SK-N-SH (cell line): ENCODE results near the gene INTU. TPM values are rescaled to one million over a fixed set of nuclear protein-coding genes. Genes with fewer than 3 reads are reported as not detected.

Experiments used
- CTCF ChIA-PET: fragments of 300-600, 350-600 bp; formaldehyde crosslinking; extraction: SDS; loops from one replicate; lab custom pipeline; 2021; lab: Yijun Ruan, JAX
- POLR2A ChIA-PET: fragments of 350-600 bp; sonication (Branson Sonifier 250); formaldehyde crosslinking; extraction: SDS; loops from one replicate; lab custom pipeline; 2020; ENCODE audit warnings: antibody characterized with exemption, inconsistent platforms; lab: Yijun Ruan, JAX
- DNase-seq: peaks from one replicate; pipeline ENCODE4 v3.0.0; 2012
- H2AFZ ChIP-seq: fragments of 200-600 bp; sonication (generic); 2 replicates; pipeline ENCODE4 v1.8.1; 2016; ENCODE audit warnings: antibody characterized with exemption, mild to moderate bottlenecking, low read depth
- H3F3A ChIP-seq: fragments of 200-600 bp; sonication (generic); replicated peaks from 2 replicates; pipeline ENCODE3; 2016; ENCODE audit warnings: antibody characterized with exemption, mild to moderate bottlenecking; ENCODE audit not compliant: insufficient read depth
- H3K27ac ChIP-seq, 2 experiments: fragments of 200-500 bp in 1 of 2; fragments of 200-600 bp in 1 of 2; sonication (Bioruptor generic) in 1 of 2; sonication (generic), shearing (Covaris generic) in 1 of 2; 2 replicates each; pipeline versions ENCODE4 v1.5.1 to v1.6.1; 2014 to 2016; ENCODE audit warnings: low read depth in 2 of 2, inconsistent platforms in 1 of 2, low read length in 1 of 2, mild to moderate bottlenecking in 1 of 2, mixed read lengths in 1 of 2
- H3K27me3 ChIP-seq: fragments of 200-600 bp; sonication (generic), shearing (Covaris generic); 2 replicates; pipeline ENCODE4 v1.6.1; 2016; ENCODE audit warnings: mixed run types; ENCODE audit not compliant: insufficient read depth
- H3K36me3 ChIP-seq, 2 experiments: fragments of 200-500 bp in 1 of 2; fragments of 200-600 bp in 1 of 2; sonication (Bioruptor generic) in 1 of 2; sonication (generic) in 1 of 2; replicated peaks in 1 of 2; 2 replicates each; pipeline versions ENCODE3 to v1.5.1; 2014 to 2016; ENCODE audit warnings: low read length in 1 of 2, mild to moderate bottlenecking in 1 of 2; ENCODE audit not compliant: insufficient read depth in 2 of 2, control insufficient read depth in 1 of 2
- H3K4me1 ChIP-seq, 2 experiments: fragments of 200-500 bp in 1 of 2; fragments of 200-600 bp in 1 of 2; sonication (Bioruptor generic) in 1 of 2; sonication (generic), shearing (Covaris generic) in 1 of 2; 2 replicates each; pipeline versions ENCODE4 v1.5.1 to v1.6.1; 2014 to 2016; ENCODE audit warnings: low read depth in 1 of 2, low read length in 1 of 2, mixed run types in 1 of 2; ENCODE audit not compliant: insufficient read depth in 2 of 2, control insufficient read depth in 1 of 2
- H3K4me2 ChIP-seq: fragments of 200-600 bp; sonication (generic), shearing (Covaris generic); 2 replicates; pipeline ENCODE4 v1.6.1; 2017; ENCODE audit warnings: mixed run types
- H3K4me3 ChIP-seq, 2 experiments: fragments of 200-500 bp in 1 of 2; fragments of 200-600 bp in 1 of 2; sonication (Bioruptor generic) in 1 of 2; sonication (generic), shearing (Covaris generic) in 1 of 2; 2 replicates each; pipeline versions ENCODE4 v1.5.1 to v1.8.1; 2014 to 2016; ENCODE audit warnings: low read depth in 2 of 2, inconsistent platforms in 1 of 2, low read length in 1 of 2, mild to moderate bottlenecking in 1 of 2, mixed read lengths in 1 of 2, moderate library complexity in 1 of 2
- H3K79me2 ChIP-seq: fragments of 200-600 bp; sonication (generic); 2 replicates; pipeline ENCODE4 v1.8.1; 2017; ENCODE audit warnings: mild to moderate bottlenecking; ENCODE audit not compliant: insufficient read depth
- H3K9ac ChIP-seq: fragments of 200-600 bp; sonication (generic); 2 replicates; pipeline ENCODE4 v1.6.1; 2017; ENCODE audit warnings: mixed run types
- H3K9me2 ChIP-seq: fragments of 200-600 bp; sonication (generic); 2 replicates; pipeline ENCODE4 v1.6.1; 2017; ENCODE audit warnings: mixed run types
- H3K9me3 ChIP-seq: fragments of 200-600 bp; sonication (generic); 2 replicates; pipeline ENCODE4 v1.6.1; 2017; ENCODE audit warnings: mixed run types, mild to moderate bottlenecking, moderate library complexity
- H4K20me1 ChIP-seq: fragments of 200-600 bp; sonication (generic); 2 replicates; pipeline ENCODE4 v1.6.1; 2017; ENCODE audit warnings: mild to moderate bottlenecking, mixed run types; ENCODE audit not compliant: insufficient read depth
- EP300 ChIP-seq, 2 experiments: IDR thresholded peaks; 2 replicates each; pipeline versions ENCODE4 v1.4.0 to v1.6.1; 2012; ENCODE audit warnings: borderline replicate concordance in 1 of 2, low read depth in 1 of 2, low read length in 1 of 2
- EZH2phosphoT487 ChIP-seq: fragments of 200-600 bp; sonication (generic); IDR thresholded peaks from 2 replicates; pipeline ENCODE4 v1.6.1; 2017; ENCODE audit warnings: low read depth, mixed run types, mild to moderate bottlenecking, antibody characterized with exemption, moderate library complexity, borderline replicate concordance
- FOXM1 ChIP-seq: IDR thresholded peaks from 2 replicates; pipeline ENCODE4 v1.4.0; 2012; ENCODE audit warnings: low read depth, mild to moderate bottlenecking
- GABPA ChIP-seq: IDR thresholded peaks from 2 replicates; pipeline ENCODE4 v1.4.0; 2012; ENCODE audit warnings: low read depth, mild to moderate bottlenecking
- JUND ChIP-seq: IDR thresholded peaks from 2 replicates; pipeline ENCODE4 v1.4.0; 2012
- MXI1 ChIP-seq: IDR thresholded peaks from 2 replicates; pipeline ENCODE4 v1.6.1; 2012; ENCODE audit warnings: mild to moderate bottlenecking, low read depth, low read length, improper control_type of control experiment
- NFIC ChIP-seq: IDR thresholded peaks from 2 replicates; pipeline ENCODE4 v1.4.0; 2012; ENCODE audit warnings: borderline replicate concordance
- POLR2AphosphoS5 ChIP-seq: IDR thresholded peaks from 2 replicates; pipeline ENCODE4 v1.6.1; 2012; ENCODE audit warnings: low read depth, low read length
- RAD21 ChIP-seq: IDR thresholded peaks from 2 replicates; pipeline ENCODE4 v1.6.1; 2012; ENCODE audit warnings: mild to moderate bottlenecking, low read length
- RCOR1 ChIP-seq: fragments of 150-350 bp; IDR thresholded peaks from 2 replicates; pipeline ENCODE4 v1.6.1; 2017; ENCODE audit warnings: antibody characterized with exemption, low read length
- REST ChIP-seq: IDR thresholded peaks from 2 replicates; pipeline ENCODE4 v1.6.1; 2012; ENCODE audit warnings: mild to moderate bottlenecking, low read depth, low read length, moderate library complexity
- SIN3A ChIP-seq: IDR thresholded peaks from 2 replicates; pipeline ENCODE4 v1.6.1; 2012; ENCODE audit warnings: low read depth, mild to moderate bottlenecking, low read length, moderate library complexity, borderline replicate concordance
- WGBS: methylation state at CpG from one replicate; pipeline ENCODE4 v1.1.6; 2017; ENCODE audit warnings: low lambda C conversion rate; 5-methylcytosine and 5-hydroxymethylcytosine counted together
- polyA plus RNA-seq, 3 experiments: library from polyadenylated mRNA; depleted of rRNA; stranded (reverse); fragments of >200 nt; gene quantifications; 2 replicates each; pipeline ENCODE4 v1.2.3, GENCODE V29; 2012
- TF ChIP-seq, protein P1 (sequence below): IDR thresholded peaks from 2 replicates; pipeline ENCODE4; 2012

INTU gene
- polyA plus RNA-seq, 1 of the 3 experiments (the other 2 are of a cell fraction): 3.3 TPM

- Histone ChIP-seq H3K4me2 (no peak within 1 kb of the TSS), H3K27me3 (no peaks in the 10 kb centered on the region)
Observed at GRCh38 chr4:127730142-127730913, 97.6 kb downstream of the INTU start, which contains the start of gene SLC25A31. SLC25A31 (plus strand) TSS chr4:127730400; CDS start chr4:127730546, 146 bp downstream.

More at GRCh38 chr4:127730142-127730913, 97.6 kb downstream of the INTU start, which contains the start of gene SLC25A31:
- DNase-seq: no peak
- no peaks in the 10 kb centered on the region for H3K79me2 ChIP-seq
- no peak within 1 kb of the TSS for H3K27ac ChIP-seq
- no peaks in the 10 kb centered on the region for H3F3A ChIP-seq
- no peaks in the 10 kb centered on the region for H4K20me1 ChIP-seq
- no peaks in the 10 kb centered on the region for H3K9me3 ChIP-seq
- CTCF ChIA-PET: interaction anchor here (0.6 kb wide), 1 partner anchor 125 kb away, joined by 3 read pairs; no protein-coding TSS in a partner anchor
- no peaks in the 10 kb centered on the region for H3K9me2 ChIP-seq
- no peak within 1 kb of the TSS for H3K4me3 ChIP-seq
- H2AFZ ChIP-seq: no peak within 1 kb of the TSS
- H3K36me3 ChIP-seq: peaks cover 0 to 3% of the 10 kb centered on the region in 2 experiments
- POLR2A ChIA-PET: no interaction called here
- TF ChIP-seq REST (no peak), RCOR1 (no peak), NFIC (no peak), MXI1 (no peak), RAD21 (no peak), EZH2phosphoT487 (no peak), SIN3A (no peak), POLR2AphosphoS5 (no peak), JUND (no peak), FOXM1 (no peak), GABPA (no peak), EP300 (IDR thresholded peaks at IDR 0.05; ENCODE audit: borderline replicate concordance in 1 of 2, low read depth in 1 of 2, low read length in 1 of 2) (no peak)
- TF ChIP-seq, protein P1, sequence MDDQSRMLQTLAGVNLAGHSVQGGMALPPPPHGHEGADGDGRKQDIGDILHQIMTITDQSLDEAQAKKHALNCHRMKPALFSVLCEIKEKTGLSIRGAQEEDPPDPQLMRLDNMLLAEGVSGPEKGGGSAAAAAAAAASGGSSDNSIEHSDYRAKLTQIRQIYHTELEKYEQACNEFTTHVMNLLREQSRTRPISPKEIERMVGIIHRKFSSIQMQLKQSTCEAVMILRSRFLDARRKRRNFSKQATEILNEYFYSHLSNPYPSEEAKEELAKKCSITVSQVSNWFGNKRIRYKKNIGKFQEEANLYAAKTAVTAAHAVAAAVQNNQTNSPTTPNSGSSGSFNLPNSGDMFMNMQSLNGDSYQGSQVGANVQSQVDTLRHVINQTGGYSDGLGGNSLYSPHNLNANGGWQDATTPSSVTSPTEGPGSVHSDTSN: no peak
- H3K4me1 ChIP-seq: no peaks in the 10 kb centered on the region
- H3K9ac ChIP-seq: no peak within 1 kb of the TSS
- 94% methylated on average over 53 of the region's 64 CpGs for WGBS
